Germinal center (tissue), 1 donor: ENCODE measurements around the gene SIVA1.
A peak's percentile ranks its signal among the peaks of the same experiment; 100 is the strongest.

Experiments
- DNase-seq: peaks from one replicate; pipeline ENCODE4 v3.0.0; 2012; ENCODE audit warnings: mixed read lengths, low spot score

SIVA1 gene, protein sequence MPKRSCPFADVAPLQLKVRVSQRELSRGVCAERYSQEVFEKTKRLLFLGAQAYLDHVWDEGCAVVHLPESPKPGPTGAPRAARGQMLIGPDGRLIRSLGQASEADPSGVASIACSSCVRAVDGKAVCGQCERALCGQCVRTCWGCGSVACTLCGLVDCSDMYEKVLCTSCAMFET

DNA sequence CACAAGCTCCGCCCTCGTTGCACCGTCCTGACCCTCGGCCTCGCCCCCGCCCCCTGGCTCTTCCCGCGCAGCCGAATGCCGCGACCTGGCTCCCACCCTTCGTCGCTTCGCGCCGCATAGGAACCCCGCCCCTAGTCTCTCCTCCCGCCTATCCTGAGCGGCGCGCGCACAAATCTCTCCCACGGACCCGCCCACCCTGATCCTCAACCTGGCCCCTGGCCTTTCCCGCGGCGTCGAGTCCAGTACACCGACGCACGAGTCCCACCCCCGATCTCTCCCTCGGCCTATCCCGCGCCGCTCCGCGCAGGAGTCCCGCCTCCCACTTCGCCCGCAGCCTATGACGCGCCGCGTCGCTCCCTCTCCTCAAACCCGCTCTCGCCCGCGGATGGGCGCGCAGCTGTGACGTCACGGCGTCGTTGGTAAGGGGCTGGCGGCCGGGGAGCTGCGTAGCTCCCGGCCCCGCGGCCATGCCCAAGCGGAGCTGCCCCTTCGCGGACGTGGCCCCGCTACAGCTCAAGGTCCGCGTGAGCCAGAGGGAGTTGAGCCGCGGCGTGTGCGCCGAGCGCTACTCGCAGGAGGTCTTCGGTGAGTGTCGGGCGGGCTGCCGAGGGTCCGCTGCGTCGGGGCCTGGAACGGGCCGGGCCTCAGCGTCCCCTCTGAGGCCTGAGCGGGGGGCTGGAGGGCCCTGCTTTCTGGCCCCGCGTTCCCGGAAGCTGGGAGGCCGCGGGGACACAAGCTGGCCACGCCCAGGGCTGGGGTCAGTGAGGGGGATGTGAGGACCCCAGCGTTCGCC, at the start of gene SIVA1:
SIVA1 (plus strand) TSS at position 413 of the 793 bp plus-strand sequence; CDS start at position 468, 55 bp downstream.
- peak; percentile 99 for DNase-seq

GRCh38 chr14:104703269-104703668, 49.7 kb upstream of the SIVA1 start:
- no peak for DNase-seq

GRCh38 chr14:104704252-104704651, 48.7 kb upstream of the SIVA1 start:
- no peak for DNase-seq

- DNase-seq: no peak
These were observed 47.5 kb upstream of the SIVA1 start for GRCh38 chr14:104705340-104706047.

GRCh38 chr14:104706733-104707607, 46.0 kb upstream of the SIVA1 start:
- no peak for DNase-seq

DNA sequence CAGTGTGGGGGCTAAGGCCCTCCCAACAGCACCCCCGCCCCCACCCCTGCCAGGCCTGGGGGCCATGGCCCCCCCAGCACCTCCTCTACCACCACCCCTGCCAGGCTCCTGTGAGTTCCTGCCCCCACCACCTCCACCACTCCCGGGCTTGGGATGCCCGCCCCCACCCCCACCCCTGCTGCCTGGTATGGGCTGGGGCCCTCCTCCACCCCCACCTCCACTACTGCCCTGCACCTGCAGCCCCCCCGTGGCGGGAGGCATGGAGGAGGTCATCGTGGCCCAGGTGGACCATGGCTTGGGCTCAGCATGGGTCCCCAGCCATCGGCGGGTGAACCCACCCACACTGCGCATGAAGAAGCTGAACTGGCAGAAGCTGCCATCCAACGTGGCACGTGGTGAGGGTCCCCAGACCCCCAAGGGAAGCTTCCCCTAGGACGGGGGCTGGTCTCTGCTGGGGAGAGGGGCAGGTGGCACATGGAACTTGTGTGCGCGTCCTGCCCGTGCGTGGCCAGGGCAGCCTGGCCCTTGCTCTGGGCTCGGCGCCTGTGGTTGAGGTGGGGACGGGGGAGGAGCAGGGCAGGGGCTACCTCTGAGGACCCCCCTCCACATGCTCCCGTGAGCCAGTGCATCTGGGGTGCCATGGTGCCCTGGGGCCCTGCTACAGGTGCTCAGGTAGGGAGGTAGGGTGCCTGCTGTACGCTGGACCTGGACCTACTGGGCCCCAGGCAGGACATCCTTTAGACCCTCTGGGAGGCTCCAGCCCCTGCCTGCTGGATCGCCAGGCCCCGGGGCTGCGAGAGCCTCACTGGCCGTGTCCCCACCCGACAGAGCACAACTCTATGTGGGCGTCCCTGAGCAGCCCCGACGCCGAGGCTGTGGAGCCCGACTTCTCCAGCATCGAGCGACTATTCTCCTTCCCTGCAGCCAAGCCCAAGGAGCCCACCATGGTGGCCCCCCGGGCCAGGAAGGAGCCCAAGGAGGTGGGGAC, 45.0 kb upstream of the SIVA1 start:
- no peak for DNase-seq

DNA sequence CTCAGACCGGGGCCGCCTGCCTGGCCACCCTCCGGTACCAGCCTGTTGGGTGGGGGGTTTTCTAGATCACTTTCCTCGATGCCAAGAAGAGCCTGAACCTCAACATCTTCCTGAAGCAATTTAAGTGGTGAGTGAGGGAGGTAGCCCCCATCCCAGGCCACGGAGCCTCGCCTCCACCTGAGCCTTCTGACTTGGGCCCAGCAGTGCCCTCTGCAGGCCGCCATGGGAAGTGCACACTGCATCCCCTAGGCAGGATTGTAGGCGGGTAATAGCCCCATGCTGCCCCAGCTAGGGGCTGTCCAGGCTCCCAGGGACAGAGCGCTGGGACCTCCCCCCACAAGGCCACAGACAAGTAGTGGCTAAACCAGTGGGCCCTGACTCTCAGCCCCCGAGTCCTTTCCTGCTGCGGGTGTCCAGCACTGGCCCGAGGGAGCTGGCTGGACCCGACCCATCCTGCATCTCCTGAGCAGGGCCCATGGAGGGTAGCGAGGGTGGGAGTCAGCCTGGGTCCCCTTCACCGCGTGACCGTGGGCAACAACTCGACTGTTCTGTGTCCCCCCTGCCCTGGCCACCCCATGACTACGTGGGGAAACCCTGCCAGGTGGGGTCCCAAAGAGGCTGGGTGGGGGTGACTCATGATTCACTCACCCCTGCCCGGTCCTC, 44.2 kb upstream of the SIVA1 start:
- peak; percentile 90 for DNase-seq

DNA sequence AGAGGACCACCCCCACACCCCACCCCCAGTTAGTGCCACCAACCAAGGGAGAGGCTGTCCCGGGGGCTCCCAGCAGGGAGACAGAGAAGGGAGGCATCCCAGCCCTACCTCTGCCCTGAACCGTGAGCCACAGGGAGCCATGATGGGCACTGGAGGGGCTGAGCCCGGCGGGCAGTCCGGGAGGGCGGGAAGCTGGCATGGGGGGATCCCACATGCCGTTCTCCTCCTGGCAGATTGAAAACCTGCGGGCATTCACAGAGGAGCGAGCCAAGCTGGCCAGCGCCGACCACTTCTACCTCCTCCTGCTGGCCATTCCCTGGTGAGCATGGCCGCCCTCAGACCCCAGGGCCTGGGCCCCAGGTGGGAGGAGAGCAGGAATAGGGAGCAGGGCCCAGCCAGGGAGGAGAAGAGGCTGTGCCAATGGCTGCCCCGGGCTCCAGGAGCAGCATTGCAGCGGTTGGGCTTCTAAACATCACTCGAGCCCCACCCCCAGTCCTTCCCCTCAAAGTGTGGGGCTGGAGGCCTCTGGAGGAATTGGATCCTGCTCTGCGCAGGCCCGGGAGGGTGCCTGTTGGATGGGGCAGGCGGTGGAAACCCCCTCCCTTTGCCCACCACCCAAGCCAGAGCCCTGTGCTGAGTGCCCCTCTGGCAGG, 43.4 kb upstream of the SIVA1 start:
- no peak for DNase-seq

GRCh38 chr14:104710071-104710735, 42.7 kb upstream of the SIVA1 start:
- DNase-seq: no peak

DNA sequence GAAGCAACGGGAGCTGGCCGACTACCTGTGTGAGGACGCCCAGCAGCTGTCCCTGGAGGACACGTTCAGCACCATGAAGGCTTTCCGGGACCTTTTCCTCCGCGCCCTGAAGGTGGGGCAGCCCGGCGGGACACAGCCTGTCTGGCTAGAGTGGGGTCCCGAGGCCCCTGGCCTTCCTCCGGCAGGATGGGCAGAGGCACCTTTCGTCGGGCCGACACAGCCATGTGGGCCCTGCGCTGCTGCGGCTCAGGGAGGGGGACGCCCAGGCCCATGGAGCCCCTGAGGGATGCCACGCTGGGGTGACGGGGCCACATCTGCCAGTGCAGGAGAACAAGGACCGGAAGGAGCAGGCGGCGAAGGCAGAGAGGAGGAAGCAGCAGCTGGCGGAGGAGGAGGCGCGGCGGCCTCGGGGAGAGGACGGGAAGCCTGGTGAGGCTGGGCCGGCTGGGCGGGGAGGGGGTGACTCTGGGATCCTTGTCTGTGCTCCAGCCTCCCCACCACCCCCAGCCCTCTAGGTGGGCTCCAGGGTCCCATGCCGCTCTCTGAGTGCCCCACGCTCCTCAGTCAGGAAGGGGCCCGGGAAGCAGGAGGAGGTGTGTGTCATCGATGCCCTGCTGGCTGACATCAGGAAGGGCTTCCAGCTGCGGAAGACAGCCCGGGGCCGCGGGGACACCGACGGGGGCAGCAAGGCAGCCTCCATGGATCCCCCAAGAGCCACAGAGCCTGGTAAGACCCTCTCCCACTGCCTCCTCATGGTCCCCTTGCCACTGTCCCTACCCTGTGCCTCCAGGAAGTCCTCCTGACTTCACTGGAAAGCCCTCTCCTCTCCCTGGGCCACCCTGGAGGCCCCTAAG, 39.8 kb upstream of the SIVA1 start:
- no peak for DNase-seq

DNA sequence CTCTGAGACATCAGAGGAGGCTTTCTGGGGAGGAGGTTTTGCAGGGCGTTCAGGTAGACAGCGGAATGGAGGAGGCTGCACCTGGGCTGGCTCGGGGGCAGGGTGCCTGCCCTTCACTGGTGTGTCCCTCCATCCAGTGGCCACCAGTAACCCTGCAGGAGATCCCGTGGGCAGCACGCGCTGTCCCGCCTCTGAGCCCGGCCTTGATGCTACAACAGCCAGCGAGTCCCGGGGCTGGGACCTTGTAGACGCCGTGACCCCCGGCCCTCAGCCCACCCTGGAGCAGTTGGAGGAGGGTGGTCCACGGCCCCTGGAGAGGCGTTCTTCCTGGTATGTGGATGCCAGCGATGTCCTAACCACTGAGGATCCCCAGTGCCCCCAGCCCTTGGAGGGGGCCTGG, 38.9 kb upstream of the SIVA1 start:
- DNase-seq: no peak

DNA sequence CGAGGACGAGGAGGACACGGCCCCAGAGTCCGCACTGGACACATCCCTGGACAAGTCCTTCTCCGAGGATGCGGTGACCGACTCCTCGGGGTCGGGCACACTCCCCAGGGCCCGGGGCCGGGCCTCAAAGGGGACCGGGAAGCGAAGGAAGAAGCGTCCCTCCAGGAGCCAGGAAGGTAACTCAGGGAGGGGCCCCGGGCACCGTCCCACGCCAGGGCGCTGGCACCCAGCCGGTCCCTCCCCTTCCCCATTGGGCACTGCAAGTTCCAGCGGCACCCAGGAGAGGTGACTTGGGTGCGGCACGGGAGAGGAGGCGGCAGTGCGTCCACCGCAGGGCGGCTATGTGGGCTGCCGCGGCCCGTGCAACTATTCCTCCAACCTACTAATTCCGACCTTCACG, 38.3 kb upstream of the SIVA1 start:
- DNase-seq: no peak

GRCh38 chr14:104715416-104715815, 37.5 kb upstream of the SIVA1 start:
- no peak for DNase-seq

- DNase-seq: no peak
These were observed 37.1 kb upstream of the SIVA1 start for GRCh38 chr14:104715871-104716270.

- DNase-seq: no peak
These were observed 35.8 kb upstream of the SIVA1 start for GRCh38 chr14:104717137-104717536.

- no peak for DNase-seq
These were observed 35.3 kb upstream of the SIVA1 start for GRCh38 chr14:104717646-104718045.

DNA sequence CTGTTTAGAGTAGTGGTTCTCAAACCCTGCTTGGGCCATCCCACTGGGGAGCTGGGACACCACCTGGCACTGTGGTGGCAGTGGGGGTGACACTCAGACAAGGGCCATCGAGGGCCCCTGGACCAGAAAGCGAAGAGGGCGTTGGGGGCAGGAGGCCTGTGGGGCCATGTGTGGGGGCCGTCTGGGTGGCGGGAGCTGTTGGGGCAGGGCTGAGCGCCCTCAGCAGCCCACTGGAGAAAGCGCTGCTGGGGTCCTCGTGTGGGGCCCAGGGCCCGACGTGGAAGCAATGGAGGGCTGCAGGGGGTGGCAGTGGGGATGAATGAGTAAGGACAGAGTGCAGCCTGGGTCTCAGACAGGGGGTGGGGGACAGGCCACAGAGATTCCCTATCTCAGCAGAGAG, 34.8 kb upstream of the SIVA1 start:
- DNase-seq: no peak

GRCh38 chr14:104718871-104719270, 34.1 kb upstream of the SIVA1 start:
- DNase-seq: no peak
